Neural progenitor cell (in vitro differentiated cells): Measurements from ENCODE around the gene PACSIN2.

Source experiments
- CTCF ChIP-seq: fragments of 200-600 bp; sonication (generic); IDR thresholded peaks from 2 replicates; pipeline ENCODE4 v1.5.1; 2017; ENCODE audit warnings: antibody characterized with exemption, mild to moderate bottlenecking
- EZH2 ChIP-seq: fragments of 200-600 bp; sonication (generic); IDR thresholded peaks from 2 replicates; pipeline ENCODE4 v1.6.1; 2017; ENCODE audit warnings: antibody characterized with exemption, mild to moderate bottlenecking, moderate library complexity

- TF ChIP-seq EZH2, result no peak
- TF ChIP-seq CTCF, result peak; percentile 30
Measured at GRCh38 chr22:42880815-42881214, 134.1 kb downstream of the PACSIN2 start.
